ENCODE data around the gene ZNF283.
"Not testable (repeated sequence)": the region's sequence is repeated elsewhere in the genome, so short reads cannot be mapped to it uniquely, and the experiment has no call there.

ZNF283 gene

GRCh38 chr19:43847884-43848283 is 20.8 kb downstream of the ZNF283 start:
- no peak overlapping the region for H3K4me3 ChIP-seq (ENCODE audit: low read depth, low read length)
- in situ Hi-C loops (cut with HindIII; ENCODE audit: low sequenced_read_pairs): no loop called here
- DNase-seq (ENCODE audit: low read depth, low spot score): no peak
- no peak for TF ChIP-seq CTCF (IDR thresholded peaks at IDR 0.05; ENCODE audit: low read depth, low read length)

DNA sequence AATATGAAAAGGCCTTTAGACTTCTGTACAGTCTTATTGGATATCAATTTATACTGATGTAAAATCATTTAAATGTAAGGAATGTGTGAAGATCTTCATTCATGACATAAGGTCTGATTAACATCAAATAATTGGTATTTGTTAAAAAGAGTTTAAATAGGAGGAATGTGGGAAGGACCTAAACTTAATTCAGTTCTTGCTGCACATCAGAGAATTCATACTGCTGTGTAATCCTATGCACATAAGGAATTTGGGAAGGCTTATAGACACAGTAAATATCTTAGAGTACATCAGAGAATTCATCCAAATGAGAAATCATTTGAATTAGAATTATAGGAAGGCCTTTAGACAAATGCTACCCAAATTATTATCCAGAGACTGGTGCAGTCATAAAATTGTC is 21.7 kb downstream of the ZNF283 start:
- DNase-seq (ENCODE audit: low read depth, low spot score): no peak
- H3K4me3 ChIP-seq (ENCODE audit: low read depth, low read length): no peak overlapping the region
- in situ Hi-C loops (cut with HindIII; ENCODE audit: low sequenced_read_pairs): no loop called here
- TF ChIP-seq CTCF (IDR thresholded peaks at IDR 0.05; ENCODE audit: low read depth, low read length): no peak

- no peak overlapping the region for H3K4me3 ChIP-seq (ENCODE audit: low read depth, low read length)
- TF ChIP-seq CTCF (IDR thresholded peaks at IDR 0.05; ENCODE audit: low read depth, low read length): no peak
- in situ Hi-C loops (cut with HindIII; ENCODE audit: low sequenced_read_pairs): no loop called here
- DNase-seq (ENCODE audit: low read depth, low spot score): no peak
These were observed 31.1 kb downstream of the ZNF283 start for GRCh38 chr19:43858174-43858573.

DNA sequence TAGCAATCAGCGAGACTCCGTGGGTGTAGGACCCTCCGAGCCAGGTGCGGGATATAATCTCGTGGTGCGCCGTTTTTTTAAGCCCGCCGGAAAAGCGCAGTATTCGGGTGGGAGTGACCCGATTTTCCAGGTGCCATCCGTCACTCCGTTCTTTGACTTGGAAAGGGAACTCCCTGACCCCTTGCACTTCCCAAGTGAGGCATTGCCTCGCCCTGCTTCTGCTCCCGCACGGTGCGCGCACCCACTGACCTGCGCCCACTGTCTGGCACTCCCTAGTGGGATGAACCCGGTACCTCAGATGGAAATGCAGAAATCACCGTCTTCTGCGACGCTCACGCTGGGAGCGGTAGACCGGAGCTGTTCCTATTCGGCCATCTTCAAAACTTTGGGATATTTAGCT is 39.8 kb downstream of the ZNF283 start:
- DNase-seq (ENCODE audit: low read depth, low spot score); H3K4me3 ChIP-seq (ENCODE audit: low read depth, low read length); in situ Hi-C loops (cut with HindIII; ENCODE audit: low sequenced_read_pairs): not testable (repeated sequence)

DNA sequence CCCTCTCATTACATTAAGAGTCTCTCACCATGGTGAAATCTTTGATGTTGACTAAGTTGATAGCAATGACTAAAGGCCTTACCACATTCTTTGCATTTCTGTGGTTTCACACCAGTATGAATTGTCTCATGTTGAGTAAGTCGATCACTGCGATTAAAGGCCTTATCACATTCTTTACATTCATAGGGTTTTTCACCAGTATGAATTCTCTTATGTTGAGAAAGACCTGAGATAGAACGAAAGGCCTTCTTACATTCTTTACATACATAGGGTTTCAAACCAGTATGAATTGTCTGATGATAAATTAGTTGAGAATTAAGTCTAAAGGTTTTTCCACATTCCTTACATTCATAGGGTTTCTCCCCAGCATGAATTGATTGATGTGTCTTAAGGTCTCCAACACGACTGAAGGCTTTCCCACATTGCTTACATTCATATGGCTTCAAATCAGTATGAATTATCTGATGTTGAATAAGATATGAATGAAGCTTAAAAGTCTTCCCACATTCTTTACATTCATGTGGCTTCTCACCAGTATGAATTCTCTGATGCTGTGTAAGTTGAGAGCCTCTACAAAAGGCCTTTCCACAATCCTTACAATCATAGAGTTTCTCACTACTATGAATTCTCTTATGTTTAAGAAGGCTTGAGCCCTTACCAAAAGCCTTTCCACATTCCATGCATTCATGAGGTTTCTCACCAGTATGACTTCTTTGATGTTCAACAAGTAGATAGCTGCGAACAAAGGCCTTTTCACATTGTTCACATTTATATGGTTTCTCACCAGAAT is 45.6 kb downstream of the ZNF283 start:
- DNase-seq (ENCODE audit: low read depth, low spot score): peak; percentile 9
- in situ Hi-C loops (cut with HindIII; ENCODE audit: low sequenced_read_pairs): no loop called here
- H3K4me3 ChIP-seq (ENCODE audit: low read depth, low read length): no peak overlapping the region
- TF ChIP-seq CTCF (IDR thresholded peaks at IDR 0.05; ENCODE audit: low read depth, low read length): no peak

- in situ Hi-C loops (cut with HindIII; ENCODE audit: low sequenced_read_pairs): no loop called here
- no peak overlapping the region for H3K4me3 ChIP-seq (ENCODE audit: low read depth, low read length)
- no peak for TF ChIP-seq CTCF (IDR thresholded peaks at IDR 0.05; ENCODE audit: low read depth, low read length)
- DNase-seq (ENCODE audit: low read depth, low spot score): no peak
These were observed 53.4 kb downstream of the ZNF283 start for GRCh38 chr19:43880483-43880882.

- in situ Hi-C loops (cut with HindIII; ENCODE audit: low sequenced_read_pairs): no loop called here
- no peak for DNase-seq (ENCODE audit: low read depth, low spot score)
- TF ChIP-seq CTCF (IDR thresholded peaks at IDR 0.05; ENCODE audit: low read depth, low read length): no peak
- H3K4me3 ChIP-seq (ENCODE audit: low read depth, low read length): no peak within 1 kb of the TSS
These were observed 56.7 kb downstream of the ZNF283 start, which contains the start of gene ZNF404 for GRCh38 chr19:43883864-43884263. Gene ZNF404 (minus strand): TSS chr19:43883964.

Data from astrocyte of the spinal cord (primary cell).